Gastrocnemius medialis (tissue), 4 donors: ENCODE data around the gene RBM48.

ENCODE experiments used
- POLR2A ChIP-seq, 2 donors: fragments of 450-650 bp; IDR thresholded peaks; one replicate each; pipeline ENCODE4 v1.6.1; 2017; ENCODE audit warnings: antibody characterized with exemption in 2 of 2, mild to moderate bottlenecking in 2 of 2, moderate library complexity in 2 of 2
- TF ChIP-seq, protein P1 (sequence below), 5 experiments: fragments of 450-650 bp in 3 of 5; fragments of 200-600 bp in 2 of 5; sonication (generic) in 2 of 5; IDR thresholded peaks in 4 of 5; conservative IDR thresholded peaks in 1 of 5; 1 replicate in 4 of 5; 2 replicates in 1 of 5; pipeline ENCODE4 v1.5.1; 2016 to 2019; ENCODE audit warnings: antibody characterized with exemption in 5 of 5, mild to moderate bottlenecking in 3 of 5, moderate library complexity in 3 of 5

DNA sequence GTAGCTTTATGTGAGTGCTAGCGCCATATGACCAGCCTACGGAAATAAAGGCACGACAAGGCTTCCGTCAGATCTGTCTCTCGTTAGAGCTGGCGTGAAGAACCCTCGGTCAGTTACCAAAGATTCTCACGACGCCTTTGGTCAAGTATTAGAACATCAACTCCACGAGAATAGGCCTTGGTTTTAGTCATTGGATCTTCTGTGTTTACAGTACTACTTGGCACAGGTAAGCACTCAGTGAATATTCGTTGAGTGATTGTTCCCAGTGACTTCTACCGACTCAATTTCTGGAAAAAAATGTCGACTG is 316 bp downstream of the RBM48 start:
- peak in 1 of 2 donors; percentile 3 for TF ChIP-seq POLR2A (IDR thresholded peaks at IDR 0.05)
- TF ChIP-seq, protein P1, sequence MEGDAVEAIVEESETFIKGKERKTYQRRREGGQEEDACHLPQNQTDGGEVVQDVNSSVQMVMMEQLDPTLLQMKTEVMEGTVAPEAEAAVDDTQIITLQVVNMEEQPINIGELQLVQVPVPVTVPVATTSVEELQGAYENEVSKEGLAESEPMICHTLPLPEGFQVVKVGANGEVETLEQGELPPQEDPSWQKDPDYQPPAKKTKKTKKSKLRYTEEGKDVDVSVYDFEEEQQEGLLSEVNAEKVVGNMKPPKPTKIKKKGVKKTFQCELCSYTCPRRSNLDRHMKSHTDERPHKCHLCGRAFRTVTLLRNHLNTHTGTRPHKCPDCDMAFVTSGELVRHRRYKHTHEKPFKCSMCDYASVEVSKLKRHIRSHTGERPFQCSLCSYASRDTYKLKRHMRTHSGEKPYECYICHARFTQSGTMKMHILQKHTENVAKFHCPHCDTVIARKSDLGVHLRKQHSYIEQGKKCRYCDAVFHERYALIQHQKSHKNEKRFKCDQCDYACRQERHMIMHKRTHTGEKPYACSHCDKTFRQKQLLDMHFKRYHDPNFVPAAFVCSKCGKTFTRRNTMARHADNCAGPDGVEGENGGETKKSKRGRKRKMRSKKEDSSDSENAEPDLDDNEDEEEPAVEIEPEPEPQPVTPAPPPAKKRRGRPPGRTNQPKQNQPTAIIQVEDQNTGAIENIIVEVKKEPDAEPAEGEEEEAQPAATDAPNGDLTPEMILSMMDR (IDR thresholded peaks at IDR 0.05 in 4 of 5, conservative IDR thresholded peaks at IDR 0.05 in 1 of 5) = no peak
